ENCODE data around the gene RSPRY1. TPM values are rescaled to one million over a fixed set of nuclear protein-coding genes. Genes with fewer than 3 reads are reported as not detected.

Gene RSPRY1
- total and polyA plus RNA-seq, 2 of the 4 experiments (the other 2 are of a cell fraction) = 25.2 to 62.2 TPM

DNA sequence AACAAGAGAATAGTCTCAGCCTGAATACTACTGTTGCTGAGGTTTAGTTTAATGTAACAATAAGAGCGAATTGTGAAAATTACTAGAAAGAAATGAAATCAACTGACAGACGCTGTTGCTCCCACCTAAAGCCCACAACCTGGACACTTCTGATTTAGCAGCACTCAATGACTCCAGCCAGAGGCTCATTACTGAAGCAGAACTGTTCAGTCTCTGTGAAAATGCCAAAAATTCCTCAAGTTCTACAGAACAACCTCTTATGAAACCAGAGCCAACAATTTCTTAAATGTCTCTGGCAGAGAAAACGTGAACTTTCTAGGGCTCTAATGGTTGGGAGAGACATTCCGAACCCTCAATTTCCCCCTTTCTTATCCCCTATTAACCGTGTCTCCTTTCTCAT is 10.2 kb upstream of the RSPRY1 start:
- Histone ChIP-seq H4K5ac (ENCODE audit: low read depth, low read length) (no peak overlapping the region), H2BK5ac (ENCODE audit: low read depth, low read length, poor library complexity, severe bottlenecking) (no peak overlapping the region), H3K9me3 (ENCODE audit: control insufficient read depth, insufficient read depth, low read length) (no peaks in the 10 kb centered on the region), H2AK9ac (replicated peaks; ENCODE audit: low read depth, low read length, poor library complexity) (no peak overlapping the region), H3K4ac (ENCODE audit: low read depth, low read length) (no peak overlapping the region), H3K4me3 (ENCODE audit: insufficient read depth, low read depth, low read length) (no peak overlapping the region), H3K56ac (ENCODE audit: extremely low read depth, insufficient read depth, low read length) (no peak overlapping the region), H3K27ac (ENCODE audit: insufficient read depth, low read length) (no peak overlapping the region), H3K9me1 (ENCODE audit: insufficient read depth, low read length) (peaks cover 4% of the 10 kb centered on the region; the same call in 1 of the 2 replicates), H3K23ac (ENCODE audit: low read depth, low read length) (no peak overlapping the region), H3K4me2 (ENCODE audit: low read depth, low read length) (no peak overlapping the region), H2BK20ac (ENCODE audit: low read depth, low read length) (no peak overlapping the region), H4K8ac (ENCODE audit: low read depth in 2 of 2, low read length in 2 of 2) (no peak overlapping the region), H3K9ac (ENCODE audit: low read depth, low read length) (no peak overlapping the region), H3K4me1 (ENCODE audit: control insufficient read depth, insufficient read depth, low read length) (peaks cover 4% of the 10 kb centered on the region; the same call in 1 of the 2 replicates), H3K18ac (ENCODE audit: low read depth, low read length) (no peak overlapping the region), H4K20me1 (ENCODE audit: insufficient read depth, low read length) (peaks cover 8% of the 10 kb centered on the region; the same call in 1 of the 2 replicates), H4K91ac (ENCODE audit: insufficient read depth, low read depth, low read length) (no peak overlapping the region), H2BK15ac (ENCODE audit: low read depth, low read length) (no peak overlapping the region), H3K27me3 (ENCODE audit: control insufficient read depth, insufficient read depth, low read length) (no peaks in the 10 kb centered on the region), H2BK120ac (ENCODE audit: low read depth, low read length) (no peak overlapping the region), H2AK5ac (ENCODE audit: low read depth, low read length) (no peak overlapping the region), H2AFZ (replicated peaks; ENCODE audit: low read length, poor library complexity) (no peak overlapping the region), H3K79me1 (ENCODE audit: low read depth in 1 of 2, low read length in 2 of 2) (peaks cover 36 to 50% of the 10 kb centered on the region in 2 experiments), H3K14ac (replicated peaks; ENCODE audit: low read depth, low read length) (no peak overlapping the region), H3K36me3 (ENCODE audit: control insufficient read depth, insufficient read depth, low read length) (peaks cover 19% of the 10 kb centered on the region)
- WGBS, 2 experiments (ENCODE audit: extremely low coverage in 2 of 2, insufficient read length in 1 of 2) = no CpG with 5 or more reads among the region's 5 CpGs
- DNase-seq = no peak
- intact Hi-C loops (cut with micrococcal nuclease) = no loop called here
- ATAC-seq (ENCODE audit: low read depth) = peak; percentile 60
- ChIA-PET CTCF (no interaction called here), POLR2A (ENCODE audit: unreplicated experiment) (no interaction called here)
- no TSS peak for BruUV-seq (replicated peaks)
- no peak for TF ChIP-seq MAZ (IDR thresholded peaks at IDR 0.05; ENCODE audit: borderline replicate concordance, low read depth, low read length)
- TF ChIP-seq ELK1 (IDR thresholded peaks at IDR 0.05; ENCODE audit: borderline replicate concordance, low read depth, low read length) = no peak
- TF ChIP-seq MXI1 (IDR thresholded peaks at IDR 0.05; ENCODE audit: borderline replicate concordance, low read depth, low read length) = no peak
- in situ Hi-C loops (cut with MboI; ENCODE audit: low sequenced_read_pairs) = no loop called here
- dilution Hi-C loops (cut with HindIII; ENCODE audit: low sequenced_read_pairs, unreplicated experiment) = no loop called here
